GM21390 (cell line): Measurements from ENCODE around the gene KRTAP5-7.
A peak's percentile ranks its signal among the peaks of the same experiment; 100 is the strongest.
"Not testable (repeated sequence)": the region's sequence is repeated elsewhere in the genome, so short reads cannot be mapped to it uniquely, and the experiment has no call there.

Experiments
- ATAC-seq: cut with Tn5 transposase; IDR thresholded peaks from one replicate; pipeline ENCODE4 v1.9.1; 2021; ENCODE audit not compliant: unreplicated experiment

Gene KRTAP5-7

DNA sequence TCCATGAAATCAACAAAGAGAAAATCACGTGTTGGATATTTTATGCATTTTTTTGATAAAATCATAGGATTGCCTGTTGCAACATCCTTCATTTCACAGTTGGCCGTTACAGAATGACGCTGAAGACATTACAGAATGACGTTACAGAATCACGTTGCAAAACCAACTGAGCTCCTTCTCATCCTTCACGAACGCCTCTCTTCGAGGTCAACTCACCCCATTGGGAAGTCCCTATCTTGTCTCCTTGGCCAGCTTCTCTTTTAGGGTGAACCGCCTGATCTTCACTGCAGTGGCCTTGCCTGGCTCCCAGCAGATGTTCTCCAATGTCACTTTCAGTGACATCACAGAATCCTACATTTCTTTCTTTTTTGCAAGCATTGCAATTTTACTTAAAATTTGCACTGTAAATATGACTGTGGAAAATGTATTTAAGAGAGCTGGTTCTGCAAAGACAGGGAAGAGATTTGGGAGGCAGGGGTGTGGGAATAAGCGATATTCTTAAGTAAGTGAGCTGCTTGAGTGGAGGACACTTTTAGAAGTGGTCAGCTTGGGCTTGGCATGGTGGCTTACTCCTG, 5.1 kb downstream of the KRTAP5-7 start:
- no peak for ATAC-seq

GRCh38 chr11:71534711-71535608, 7.9 kb downstream of the KRTAP5-7 start:
- ATAC-seq: not testable (repeated sequence)

DNA sequence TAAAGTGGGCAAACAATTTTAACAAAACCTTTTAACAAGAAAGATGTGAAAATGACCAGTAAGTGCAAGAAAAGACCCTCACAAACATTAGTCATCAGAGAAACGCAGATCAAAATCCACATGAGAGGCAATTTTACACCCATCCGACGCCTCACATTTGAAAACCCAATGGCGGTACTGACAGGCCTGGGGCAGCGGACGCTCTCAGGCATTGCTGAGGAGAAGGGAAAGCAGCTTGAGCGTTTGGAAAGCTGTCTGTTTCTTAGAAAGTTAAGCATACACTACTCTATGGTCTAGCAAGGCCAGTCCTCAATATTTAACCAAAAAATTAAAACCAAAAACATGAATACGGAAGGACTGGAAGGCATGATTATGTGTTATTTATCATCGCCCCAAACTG, 8.8 kb downstream of the KRTAP5-7 start:
- ATAC-seq: no peak

- no peak for ATAC-seq
Measured at GRCh38 chr11:71537537-71537936, 10.5 kb downstream of the KRTAP5-7 start.

DNA sequence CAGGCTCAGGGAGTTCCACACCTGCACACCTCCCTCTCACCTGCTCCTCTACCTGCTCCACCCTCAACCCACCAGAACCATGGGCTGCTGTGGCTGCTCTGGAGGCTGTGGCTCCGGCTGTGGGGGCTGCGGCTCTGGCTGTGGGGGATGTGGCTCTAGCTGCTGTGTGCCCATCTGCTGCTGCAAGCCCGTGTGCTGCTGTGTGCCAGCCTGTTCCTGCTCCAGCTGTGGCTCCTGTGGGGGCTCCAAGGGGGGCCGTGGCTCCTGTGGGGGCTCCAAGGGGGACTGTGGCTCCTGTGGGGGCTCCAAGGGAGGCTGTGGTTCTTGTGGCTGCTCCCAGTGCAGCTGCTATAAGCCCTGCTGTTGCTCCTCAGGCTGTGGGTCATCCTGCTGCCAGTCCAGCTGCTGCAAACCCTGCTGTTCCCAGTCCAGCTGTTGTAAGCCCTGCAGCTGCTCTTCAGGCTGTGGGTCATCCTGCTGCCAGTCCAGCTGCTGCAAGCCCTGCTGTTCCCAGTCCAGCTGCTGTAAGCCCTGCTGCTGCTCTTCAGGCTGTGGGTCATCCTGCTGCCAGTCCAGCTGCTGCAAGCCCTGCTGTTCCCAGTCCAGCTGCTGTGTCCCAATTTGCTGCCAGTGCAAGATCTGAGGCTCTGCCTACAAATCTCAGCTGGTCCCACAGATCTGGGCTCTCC, 11.1 kb downstream of the KRTAP5-7 start, which contains the start of gene KRTAP5-8:
KRTAP5-8 (plus strand) TSS at position 49 of the 689 bp plus-strand sequence; CDS start at position 80, 31 bp downstream.
- ATAC-seq: not testable (repeated sequence)

- ATAC-seq: no peak
Measured at GRCh38 chr11:71538666-71538990, 11.6 kb downstream of the KRTAP5-7 start.

GRCh38 chr11:71539017-71539416, 11.9 kb downstream of the KRTAP5-7 start:
- ATAC-seq: no peak

GRCh38 chr11:71539971-71540370, 12.9 kb downstream of the KRTAP5-7 start:
- peak; percentile 55 for ATAC-seq

DNA sequence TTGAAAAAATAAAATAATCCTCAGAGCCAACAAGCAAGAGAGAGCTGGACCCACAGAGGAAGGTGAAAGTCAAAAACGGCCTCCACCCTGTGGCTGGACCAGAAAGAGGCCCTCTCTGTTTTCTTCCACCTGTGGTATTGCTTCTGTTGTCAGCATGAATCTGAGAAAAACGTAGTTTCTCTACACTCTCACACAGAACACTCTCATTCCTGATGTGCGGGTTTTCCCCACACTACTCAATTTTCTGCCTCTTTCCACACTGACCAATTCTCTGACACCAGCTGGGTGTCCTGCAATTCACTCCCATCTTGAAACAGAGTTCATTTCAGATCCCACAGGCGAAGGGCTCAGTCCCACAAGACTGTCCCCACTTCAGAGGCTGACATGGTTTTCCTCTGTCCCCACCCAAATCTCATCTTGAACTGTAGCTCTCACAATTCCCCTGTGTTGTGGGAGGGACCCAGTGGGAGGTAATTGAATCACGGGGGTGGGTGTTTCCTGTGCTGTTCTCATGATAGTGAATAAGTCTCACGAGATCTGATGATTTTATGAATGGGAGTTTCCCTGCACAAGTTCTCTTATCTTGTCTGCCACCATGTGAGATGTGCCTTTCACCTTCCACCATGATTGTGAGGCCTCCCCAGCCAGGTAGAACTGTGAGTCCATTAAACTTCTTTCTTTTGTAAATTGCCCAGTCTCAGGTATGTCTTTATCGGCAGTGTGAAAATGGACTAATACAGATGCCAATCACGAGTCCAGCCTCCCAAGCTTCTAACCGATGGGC, 13.6 kb downstream of the KRTAP5-7 start:
- peak; percentile 66 for ATAC-seq

- ATAC-seq: no peak
Measured at GRCh38 chr11:71542382-71542781, 15.3 kb downstream of the KRTAP5-7 start.

DNA sequence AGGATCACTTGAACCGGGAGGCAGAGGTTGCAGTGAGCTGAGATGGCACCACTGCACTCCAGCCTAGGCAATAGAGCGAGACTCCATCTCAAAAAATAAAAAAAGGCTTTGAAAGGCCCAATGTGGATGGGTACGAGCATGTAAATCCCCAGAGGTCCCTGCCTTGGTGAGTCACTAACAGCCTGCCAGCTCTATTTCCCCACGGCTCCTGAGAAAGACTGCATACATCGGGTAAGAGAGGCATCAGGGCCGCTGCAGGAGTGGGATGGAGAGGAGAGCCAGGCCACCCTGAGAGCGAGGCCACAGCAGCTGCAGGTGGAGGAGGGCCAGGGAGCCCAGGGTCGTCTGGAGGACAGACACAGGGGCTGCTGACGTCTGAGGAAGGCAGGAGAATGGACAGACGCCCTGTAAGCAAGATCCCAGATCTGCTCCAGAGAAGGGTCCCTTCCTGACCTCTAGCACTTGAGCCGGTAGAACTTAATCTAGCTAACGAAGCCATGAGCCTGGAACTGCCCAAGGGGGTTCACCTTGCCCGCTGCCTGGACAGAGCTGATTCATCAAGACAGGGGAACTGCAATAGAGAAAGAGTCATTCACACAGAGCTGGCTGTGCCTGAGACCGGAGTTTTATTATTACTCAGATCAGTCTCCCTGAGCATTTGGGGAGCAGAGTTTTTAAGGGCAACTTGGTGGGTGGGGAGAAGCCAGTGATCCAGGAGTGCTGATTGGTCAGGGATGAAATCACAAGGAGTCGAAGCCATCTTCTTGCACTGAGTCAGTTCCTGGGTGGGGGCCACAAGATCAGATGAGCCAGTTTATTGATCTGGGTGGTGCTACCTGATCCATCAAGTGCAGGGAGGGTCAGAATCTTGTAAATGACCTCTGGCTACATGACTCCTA, 16.1 kb downstream of the KRTAP5-7 start:
- no peak for ATAC-seq

DNA sequence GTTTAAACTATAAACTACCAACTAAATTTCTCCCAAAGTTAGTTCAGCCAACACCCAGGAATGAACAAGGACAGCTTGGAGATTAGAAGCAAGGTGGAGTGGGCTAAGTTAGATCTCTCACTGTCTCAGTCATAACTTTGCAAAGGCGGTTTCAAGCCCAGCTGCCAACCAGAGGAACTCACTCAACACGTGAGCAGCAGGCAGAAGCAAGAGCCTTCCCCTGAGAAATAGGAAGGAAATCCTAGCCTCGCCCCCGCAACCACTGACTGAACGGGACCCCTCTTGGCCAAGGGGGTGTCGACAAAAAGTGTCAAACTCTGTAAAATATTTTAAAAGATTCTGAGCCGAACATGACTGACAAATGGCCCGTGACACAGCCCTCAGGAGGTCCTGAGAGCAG, 16.8 kb downstream of the KRTAP5-7 start:
- ATAC-seq: no peak

DNA sequence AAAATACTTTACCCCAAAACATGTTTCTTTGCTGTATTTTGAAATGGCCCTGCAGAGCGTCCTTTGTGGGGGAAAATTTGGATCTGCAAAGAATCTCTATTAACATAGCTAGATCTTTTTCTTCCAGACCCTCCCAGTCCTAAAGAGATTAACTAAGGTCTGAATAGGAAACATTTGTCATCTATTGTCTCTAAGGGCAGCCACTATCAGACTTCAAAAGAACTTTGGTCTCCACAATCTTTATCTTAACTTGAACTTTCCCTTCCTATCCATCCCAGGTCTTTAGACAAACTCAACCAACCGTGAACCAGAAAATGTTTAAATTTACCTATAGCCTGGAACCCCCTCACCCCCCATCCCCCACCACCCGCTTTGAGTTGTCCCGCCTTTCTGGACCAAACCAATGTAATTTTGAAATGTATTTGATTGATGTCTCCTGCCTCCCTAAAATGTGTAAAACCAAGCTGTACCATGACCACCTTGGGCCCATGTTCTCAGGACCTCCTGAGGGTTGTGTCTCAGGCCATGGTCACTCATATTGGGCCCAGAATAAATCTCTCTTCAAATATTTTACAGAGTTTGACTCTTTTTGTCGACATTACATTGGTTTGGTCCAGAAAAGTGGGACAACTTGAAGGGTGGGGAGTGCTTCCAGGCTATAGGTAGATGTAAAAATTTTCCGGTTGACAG, 17.6 kb downstream of the KRTAP5-7 start:
- no peak for ATAC-seq

- no peak for ATAC-seq
Measured at GRCh38 chr11:71545405-71545966, 18.4 kb downstream of the KRTAP5-7 start.

DNA sequence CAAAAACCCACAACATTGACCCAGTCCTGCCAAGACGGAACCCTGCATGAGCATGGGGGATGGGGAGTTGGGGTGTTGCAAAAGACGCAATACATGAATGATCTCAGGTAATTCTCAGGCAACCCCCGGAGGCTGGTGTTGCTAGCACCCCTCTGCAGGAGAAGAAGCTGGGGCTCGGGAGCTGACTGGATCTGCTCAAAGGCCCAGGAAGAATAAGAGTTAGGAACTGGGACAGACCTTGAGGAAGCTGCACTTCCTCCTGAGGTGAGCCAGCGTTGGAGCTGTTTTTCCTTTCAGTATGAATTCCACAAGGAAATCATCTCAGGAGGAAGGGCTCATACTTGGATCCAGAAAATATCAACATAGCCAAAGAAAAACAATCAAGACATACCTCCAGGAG, 21.1 kb downstream of the KRTAP5-7 start, which contains the start of gene KRTAP5-9:
KRTAP5-9 (plus strand) TSS at position 301 of the 400 bp plus-strand sequence. CDS start 238 bp downstream, outside the sequence.
- no peak for ATAC-seq

GRCh38 chr11:71548716-71549151, 21.7 kb downstream of the KRTAP5-7 start:
- no peak for ATAC-seq

DNA sequence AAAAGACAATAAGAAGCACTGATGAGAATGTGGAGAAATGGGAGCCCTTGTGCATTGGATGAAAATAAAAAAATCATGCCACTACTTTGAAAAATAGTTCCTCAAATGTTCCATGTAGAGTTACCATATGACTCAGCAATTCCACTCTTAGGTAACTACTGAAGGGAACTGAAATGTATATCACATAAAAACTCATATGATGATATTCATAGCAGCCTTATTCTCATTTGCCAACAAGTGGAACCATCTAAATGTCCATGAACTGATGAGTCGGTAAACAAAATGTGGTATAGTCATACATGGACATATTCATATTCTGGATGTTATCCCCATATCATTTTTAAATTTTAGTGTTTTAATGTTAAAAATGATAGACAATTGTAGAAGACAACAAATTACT, 24.6 kb downstream of the KRTAP5-7 start:
- no peak for ATAC-seq

DNA sequence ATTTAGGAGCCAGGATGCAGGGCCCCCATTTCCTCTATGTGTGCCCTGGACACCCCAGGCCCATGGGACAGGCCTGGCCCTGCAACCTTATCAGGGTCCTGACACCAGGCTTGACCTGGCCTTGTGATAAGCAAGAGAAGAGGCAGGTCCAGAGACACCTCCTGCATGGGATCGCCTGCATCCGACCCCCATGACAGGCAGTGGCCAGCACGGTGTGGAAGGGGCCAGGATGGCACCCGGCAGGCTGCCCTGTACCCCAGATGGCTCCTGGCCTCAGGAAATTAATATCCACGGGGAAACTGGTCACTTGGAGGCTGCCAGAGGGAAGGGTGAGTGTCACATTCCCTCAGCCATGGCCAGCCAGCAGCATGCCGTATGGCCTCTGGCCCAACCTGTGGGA, 27.9 kb downstream of the KRTAP5-7 start:
- ATAC-seq: no peak

DNA sequence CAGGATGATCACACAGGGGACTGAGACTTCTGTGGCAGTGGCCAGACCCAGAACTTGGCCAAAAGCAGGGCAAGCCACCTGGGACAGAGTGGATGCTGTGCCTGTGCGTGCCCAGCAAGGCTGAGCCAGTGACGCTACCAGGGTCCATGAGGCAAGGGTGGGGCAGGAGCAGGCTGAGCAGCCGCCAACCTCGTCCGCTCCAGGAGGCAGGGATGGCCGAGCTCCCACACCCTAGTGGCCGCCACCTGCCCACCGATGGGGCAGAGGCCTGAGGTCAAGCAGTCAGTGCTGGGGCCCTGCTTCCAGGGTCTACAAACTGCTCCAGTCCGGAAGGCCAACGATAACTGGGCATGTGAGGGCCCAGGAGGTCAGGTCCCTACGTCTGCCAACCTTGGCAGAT, 28.4 kb downstream of the KRTAP5-7 start:
- ATAC-seq: no peak
